ENCODE measurements around the gene C2orf72.
A peak's percentile ranks its signal among the peaks of the same experiment; 100 is the strongest.
"Not testable (repeated sequence)": the region's sequence is repeated elsewhere in the genome, so short reads cannot be mapped to it uniquely, and the experiment has no call there.

Gene C2orf72

GRCh38 chr2:231047923-231048915, 10.9 kb downstream of the C2orf72 start:
- no peak for DNase-seq

GRCh38 chr2:231049286-231050017, 12.1 kb downstream of the C2orf72 start:
- DNase-seq: no peak

- no peak for DNase-seq
These were observed 12.9 kb downstream of the C2orf72 start for GRCh38 chr2:231050018-231050901.

- DNase-seq: no peak
These were observed 13.8 kb downstream of the C2orf72 start for GRCh38 chr2:231051116-231051515.

GRCh38 chr2:231052494-231053451, 15.4 kb downstream of the C2orf72 start:
- peak; percentile 92 for DNase-seq

GRCh38 chr2:231053846-231054245, 16.5 kb downstream of the C2orf72 start:
- DNase-seq: no peak

GRCh38 chr2:231056453-231057416, 19.4 kb downstream of the C2orf72 start, which contains the start of gene PSMD1:
Gene PSMD1 (plus strand): TSS chr2:231056867. CDS start chr2:231057026, 159 bp downstream.
- DNase-seq: peak; percentile 96

GRCh38 chr2:231057590-231057989, 20.3 kb downstream of the C2orf72 start:
- DNase-seq: no peak

- no peak for DNase-seq
These were observed 21.6 kb downstream of the C2orf72 start for GRCh38 chr2:231058761-231059550.

GRCh38 chr2:231059756-231060155, 22.4 kb downstream of the C2orf72 start:
- DNase-seq: no peak

GRCh38 chr2:231062776-231063175, 25.5 kb downstream of the C2orf72 start:
- no peak for DNase-seq

GRCh38 chr2:231063347-231063746, 26.0 kb downstream of the C2orf72 start:
- DNase-seq: no peak

GRCh38 chr2:231065966-231066365, 28.6 kb downstream of the C2orf72 start:
- DNase-seq: no peak

GRCh38 chr2:231067531-231067930, 30.2 kb downstream of the C2orf72 start:
- not testable (repeated sequence) for DNase-seq

GRCh38 chr2:231068525-231069222, 31.4 kb downstream of the C2orf72 start:
- no peak for DNase-seq

GRCh38 chr2:231069379-231070054, 32.2 kb downstream of the C2orf72 start:
- DNase-seq: no peak

- no peak for DNase-seq
These were observed 47.2 kb downstream of the C2orf72 start for GRCh38 chr2:231084565-231084964.

GRCh38 chr2:231088754-231089153, 51.4 kb downstream of the C2orf72 start:
- no peak for DNase-seq

All from activated CD8-positive, alpha-beta memory T cell treated with anti-CD3 and anti-CD28 coated beads, Interleukin-2, amount 50 U/mL, for 48 hours (primary cell).